Upper lobe of left lung (tissue), 6 donors: Measurements from ENCODE around the gene CNN2. TPM values are rescaled to one million over a fixed set of nuclear protein-coding genes. Genes with fewer than 3 reads are reported as not detected.

Experiments used
- ATAC-seq, 2 donors: fragments of 200-7000 bp; cut with Tn5 transposase; one replicate each; pipeline ENCODE4 v1.9.1; 2022; ENCODE audit warnings: mild to moderate bottlenecking in 2 of 2, moderate library complexity in 2 of 2; ENCODE audit not compliant: low FRiP score in 2 of 2
- DNase-seq, 2 donors: peaks; one replicate each; pipeline ENCODE4 v3.0.0-alpha.2; 2019 to 2020
- H3K27ac ChIP-seq, 4 donors: fragments of 200-600 bp; sonication (generic); one replicate each; pipeline ENCODE4 v1.5.1; 2016 to 2019
- H3K27me3 ChIP-seq, 4 donors: fragments of 200-600 bp; sonication (generic); one replicate each; pipeline ENCODE4 v1.5.1; 2017 to 2019
- H3K36me3 ChIP-seq, 4 donors: fragments of 200-600 bp; sonication (generic); one replicate each; pipeline ENCODE4 v1.5.1; 2016 to 2019
- H3K4me1 ChIP-seq, 4 donors: fragments of 200-600 bp; sonication (generic); one replicate each; pipeline ENCODE4 v1.5.1; 2018 to 2019
- H3K4me3 ChIP-seq, 4 donors: fragments of 200-600 bp; sonication (generic); one replicate each; pipeline ENCODE4 v1.5.1; 2017 to 2019; ENCODE audit warnings: mild to moderate bottlenecking in 2 of 4, moderate library complexity in 1 of 4
- H3K9me3 ChIP-seq, 4 donors: fragments of 200-600 bp; sonication (generic); one replicate each; pipeline ENCODE4 v1.5.1; 2018 to 2019
- EP300 ChIP-seq, 4 donors: sonication (generic); formaldehyde crosslinking; IDR thresholded peaks; one replicate each; pipeline ENCODE4 v1.5.1; 2017; ENCODE audit warnings: antibody characterized with exemption in 4 of 4, control low read depth in 2 of 4
- POLR2A ChIP-seq, 4 donors: fragments of 450-650 bp; IDR thresholded peaks; one replicate each; pipeline ENCODE4 v1.5.1; 2016 to 2017; ENCODE audit warnings: antibody characterized with exemption in 4 of 4, mild to moderate bottlenecking in 2 of 4
- POLR2AphosphoS5 ChIP-seq, 2 donors: sonication (generic); formaldehyde crosslinking; IDR thresholded peaks; one replicate each; pipeline ENCODE4 v1.5.1; 2017; ENCODE audit warnings: antibody characterized with exemption in 2 of 2
- WGBS, 2 donors: methylation state at CpG; one replicate each; pipeline ENCODE4 v1.1.5; 2017 to 2018; 5-methylcytosine and 5-hydroxymethylcytosine counted together
- total RNA-seq, 6 donors: library from RNA; depleted of rRNA in 4 of 6; stranded (reverse); fragments of >200 nt in 4 of 6; gene quantifications; one replicate each; pipeline versions ENCODE4 v1.1.0 to v1.2.1, GENCODE V29; 2016 to 2021
- TF ChIP-seq, protein P1 (sequence below), 6 experiments: fragments of 450-650 bp in 4 of 6; fragments of 200-600 bp in 2 of 6; sonication (generic) in 2 of 6; IDR thresholded peaks; one replicate each; pipeline ENCODE4 v1.5.1; 2016 to 2019; ENCODE audit warnings: antibody characterized with exemption in 6 of 6
- donor health status: DM: no; HTN: no; CAD: no; lungs with moderate emphysema.
- donor health status: DM: no; HTN: yes; CAD: no; lungs with severe emphysema.

CNN2 gene
- total RNA-seq, 6 donors from 2014 or later, result 98.1 to 262 (median 164) TPM

DNA sequence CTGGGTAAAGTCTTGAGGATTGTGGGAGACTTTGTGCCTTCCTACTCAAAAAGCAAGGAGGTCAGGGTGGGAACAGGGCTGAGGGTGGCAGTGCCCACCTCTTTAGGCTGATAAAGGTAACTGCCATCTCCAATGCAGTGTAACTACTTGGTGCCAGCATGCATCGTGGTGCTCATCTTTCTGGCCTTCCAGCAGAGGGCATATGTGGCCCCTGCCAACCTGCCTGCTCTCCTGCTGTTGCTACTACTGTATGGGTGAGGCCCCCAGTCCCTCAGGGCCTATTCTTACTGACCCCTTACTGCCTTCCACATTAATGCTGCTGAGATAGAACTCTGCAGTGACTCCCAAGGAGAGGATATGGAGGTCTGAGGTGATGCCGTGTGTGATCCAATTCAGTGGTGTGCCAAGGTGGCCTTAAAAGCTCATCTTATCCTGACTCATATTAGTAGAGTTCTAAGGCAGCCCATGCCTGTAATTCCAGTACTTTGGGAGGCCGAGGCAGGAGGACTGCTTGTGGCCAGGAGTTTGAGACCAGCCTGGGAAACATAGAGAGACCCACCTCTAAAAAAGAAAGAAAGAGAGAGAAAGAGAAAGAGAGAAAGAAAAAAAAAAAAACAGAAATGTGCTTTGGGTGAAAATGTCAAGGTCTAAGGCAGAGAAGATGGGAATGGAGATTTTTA lies 30.9 kb downstream of the CNN2 start:
- no peak for TF ChIP-seq POLR2A (IDR thresholded peaks at IDR 0.05)
- TF ChIP-seq, protein P1, sequence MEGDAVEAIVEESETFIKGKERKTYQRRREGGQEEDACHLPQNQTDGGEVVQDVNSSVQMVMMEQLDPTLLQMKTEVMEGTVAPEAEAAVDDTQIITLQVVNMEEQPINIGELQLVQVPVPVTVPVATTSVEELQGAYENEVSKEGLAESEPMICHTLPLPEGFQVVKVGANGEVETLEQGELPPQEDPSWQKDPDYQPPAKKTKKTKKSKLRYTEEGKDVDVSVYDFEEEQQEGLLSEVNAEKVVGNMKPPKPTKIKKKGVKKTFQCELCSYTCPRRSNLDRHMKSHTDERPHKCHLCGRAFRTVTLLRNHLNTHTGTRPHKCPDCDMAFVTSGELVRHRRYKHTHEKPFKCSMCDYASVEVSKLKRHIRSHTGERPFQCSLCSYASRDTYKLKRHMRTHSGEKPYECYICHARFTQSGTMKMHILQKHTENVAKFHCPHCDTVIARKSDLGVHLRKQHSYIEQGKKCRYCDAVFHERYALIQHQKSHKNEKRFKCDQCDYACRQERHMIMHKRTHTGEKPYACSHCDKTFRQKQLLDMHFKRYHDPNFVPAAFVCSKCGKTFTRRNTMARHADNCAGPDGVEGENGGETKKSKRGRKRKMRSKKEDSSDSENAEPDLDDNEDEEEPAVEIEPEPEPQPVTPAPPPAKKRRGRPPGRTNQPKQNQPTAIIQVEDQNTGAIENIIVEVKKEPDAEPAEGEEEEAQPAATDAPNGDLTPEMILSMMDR (IDR thresholded peaks at IDR 0.05), result peak in 3 of 6 experiments; percentile 5 to 31 (median 25)
- DNase-seq, result no peak
- Histone ChIP-seq H3K4me3 (no peak overlapping the region), H3K27ac (no peak overlapping the region), H3K36me3 (peaks cover 0 to 23% (median 3%) of the 10 kb centered on the region in 4 donors), H3K27me3 (no peaks in the 10 kb centered on the region), H3K4me1 (no peaks in the 10 kb centered on the region), H3K9me3 (peaks cover 17 to 28% (median 22%) of the 10 kb centered on the region in 4 donors)
- WGBS, 2 donors, result 47 to 48% methylated on average over 3 of the region's 3 CpGs
- ATAC-seq, result peak in 1 of 2 donors; percentile 37

DNA sequence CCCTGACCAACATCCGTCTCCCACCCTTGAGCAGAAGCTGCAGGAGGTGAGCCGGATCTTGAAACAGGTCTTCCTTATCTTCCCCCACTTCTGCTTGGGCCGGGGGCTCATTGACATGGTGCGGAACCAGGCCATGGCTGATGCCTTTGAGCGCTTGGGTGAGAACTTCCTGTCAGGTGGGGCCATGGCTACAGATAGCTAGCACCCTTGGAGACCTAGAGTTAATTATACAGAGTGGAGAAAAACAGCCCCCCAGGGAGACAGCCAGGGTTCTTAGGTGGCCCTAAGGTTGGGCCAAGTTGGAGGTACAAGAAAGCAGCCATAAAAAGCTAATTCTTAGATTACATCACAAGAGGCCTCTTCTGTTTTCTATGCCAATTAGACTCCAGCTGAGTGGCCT lies 31.7 kb downstream of the CNN2 start:
- peaks cover 17 to 28% (median 22%) of the 10 kb centered on the region in 4 donors for H3K9me3 ChIP-seq

DNA sequence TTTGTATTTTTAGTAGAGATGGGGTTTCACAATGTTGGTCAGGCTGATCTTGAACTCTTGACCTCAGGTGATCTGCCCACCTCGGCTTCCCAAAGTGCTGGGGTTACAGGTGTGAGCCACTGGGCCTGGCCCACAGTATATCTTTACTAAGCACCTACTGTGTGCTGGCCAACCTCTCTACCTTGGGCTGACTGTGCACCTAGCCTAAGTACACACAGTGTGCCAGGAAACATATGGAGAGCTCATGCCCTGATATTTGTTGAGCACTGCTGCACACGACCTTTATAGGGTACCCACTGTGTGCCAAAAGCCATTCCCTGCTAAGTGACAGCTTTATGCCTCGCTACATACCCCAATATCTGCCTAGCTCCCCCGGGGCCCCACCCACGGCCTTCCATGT lies 34.3 kb downstream of the CNN2 start:
- no peak for TF ChIP-seq POLR2AphosphoS5 (IDR thresholded peaks at IDR 0.05)
- no peak for TF ChIP-seq POLR2A (IDR thresholded peaks at IDR 0.05)
- TF ChIP-seq, protein P1 (IDR thresholded peaks at IDR 0.05), result no peak
- TF ChIP-seq EP300 (IDR thresholded peaks at IDR 0.05), result no peak
- Histone ChIP-seq H3K27me3 (no peaks in the 10 kb centered on the region), H3K27ac (no peak overlapping the region), H3K4me3 (no peak overlapping the region), H3K9me3 (peaks cover 17 to 28% (median 22%) of the 10 kb centered on the region in 4 donors), H3K36me3 (peaks cover 0 to 19% (median 3%) of the 10 kb centered on the region in 4 donors), H3K4me1 (peaks cover 17 to 25% (median 20%) of the 10 kb centered on the region in 4 donors)
- ATAC-seq (no peak), DNase-seq (peak in 1 of 2 donors; percentile 8)
- WGBS, 2 donors, result 80 to 94% methylated on average over 5 of the region's 5 CpGs

More for the DNA sequence above, 31.7 kb downstream of the CNN2 start:
- no peak overlapping the region for H3K27ac ChIP-seq
- DNase-seq (no peak), ATAC-seq (no peak)
- H3K27me3 ChIP-seq, result no peaks in the 10 kb centered on the region
- 95% methylated on average over 5 of the region's 5 CpGs for WGBS, 2 donors
- no peaks in the 10 kb centered on the region for H3K4me1 ChIP-seq
- H3K4me3 ChIP-seq, result no peak overlapping the region
- peaks cover 0 to 23% (median 3%) of the 10 kb centered on the region in 4 donors for H3K36me3 ChIP-seq
- TF ChIP-seq POLR2AphosphoS5 (IDR thresholded peaks at IDR 0.05) (no peak), EP300 (IDR thresholded peaks at IDR 0.05) (no peak), POLR2A (IDR thresholded peaks at IDR 0.05) (no peak)
- TF ChIP-seq, protein P1 (IDR thresholded peaks at IDR 0.05), result no peak

DNA sequence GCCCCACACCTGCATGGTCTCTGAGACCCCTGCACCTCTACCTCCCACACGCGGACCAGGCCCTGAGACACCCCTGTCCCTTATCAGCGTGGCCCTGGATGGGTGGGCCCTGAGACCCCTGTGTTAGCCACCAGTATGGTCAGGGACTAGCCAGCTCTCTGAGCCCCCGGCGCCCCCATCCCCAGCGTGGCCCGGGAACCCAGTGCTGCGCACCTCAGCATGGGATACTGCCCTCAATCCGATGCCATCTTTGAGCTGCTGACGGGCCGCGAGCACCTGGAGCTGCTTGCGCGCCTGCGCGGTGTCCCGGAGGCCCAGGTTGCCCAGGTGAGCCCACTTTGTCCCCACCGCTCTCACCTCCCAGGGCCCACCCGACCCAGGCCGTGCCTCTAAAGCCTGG lies 35.6 kb downstream of the CNN2 start:
- ATAC-seq, result no peak
- H3K27ac ChIP-seq, result no peak overlapping the region
- 90 to 93% methylated on average over 10 to 20 of the region's 20 CpGs for WGBS, 2 donors
- H3K4me1 ChIP-seq, result peaks cover 30 to 38% (median 33%) of the 10 kb centered on the region in 4 donors
- H3K27me3 ChIP-seq, result no peaks in the 10 kb centered on the region
- peaks cover 16 to 19% (median 17%) of the 10 kb centered on the region in 4 donors for H3K9me3 ChIP-seq
- DNase-seq, result peak in 1 of 2 donors; percentile 83
- H3K4me3 ChIP-seq, result no peak overlapping the region
- TF ChIP-seq POLR2A (IDR thresholded peaks at IDR 0.05), result no peak
- no peak for TF ChIP-seq EP300 (IDR thresholded peaks at IDR 0.05)
- TF ChIP-seq, protein P1 (IDR thresholded peaks at IDR 0.05), result no peak
- no peak for TF ChIP-seq POLR2AphosphoS5 (IDR thresholded peaks at IDR 0.05)
- peaks cover 0 to 9% (median 0%) of the 10 kb centered on the region in 4 donors for H3K36me3 ChIP-seq
